NB4 (cell line): ENCODE data around the gene POLR2L.

Experiments
- MAX ChIP-seq: IDR thresholded peaks from 2 replicates; pipeline ENCODE4 v1.6.1; 2011; ENCODE audit warnings: low read depth, low read length
- TF ChIP-seq, protein P1 (sequence below): IDR thresholded peaks from one replicate; pipeline ENCODE4 v1.5.1; 2012; ENCODE audit warnings: low read depth, low read length

GRCh38 chr11:831118-831864 is 11.0 kb downstream of the POLR2L start:
- TF ChIP-seq, protein P1, sequence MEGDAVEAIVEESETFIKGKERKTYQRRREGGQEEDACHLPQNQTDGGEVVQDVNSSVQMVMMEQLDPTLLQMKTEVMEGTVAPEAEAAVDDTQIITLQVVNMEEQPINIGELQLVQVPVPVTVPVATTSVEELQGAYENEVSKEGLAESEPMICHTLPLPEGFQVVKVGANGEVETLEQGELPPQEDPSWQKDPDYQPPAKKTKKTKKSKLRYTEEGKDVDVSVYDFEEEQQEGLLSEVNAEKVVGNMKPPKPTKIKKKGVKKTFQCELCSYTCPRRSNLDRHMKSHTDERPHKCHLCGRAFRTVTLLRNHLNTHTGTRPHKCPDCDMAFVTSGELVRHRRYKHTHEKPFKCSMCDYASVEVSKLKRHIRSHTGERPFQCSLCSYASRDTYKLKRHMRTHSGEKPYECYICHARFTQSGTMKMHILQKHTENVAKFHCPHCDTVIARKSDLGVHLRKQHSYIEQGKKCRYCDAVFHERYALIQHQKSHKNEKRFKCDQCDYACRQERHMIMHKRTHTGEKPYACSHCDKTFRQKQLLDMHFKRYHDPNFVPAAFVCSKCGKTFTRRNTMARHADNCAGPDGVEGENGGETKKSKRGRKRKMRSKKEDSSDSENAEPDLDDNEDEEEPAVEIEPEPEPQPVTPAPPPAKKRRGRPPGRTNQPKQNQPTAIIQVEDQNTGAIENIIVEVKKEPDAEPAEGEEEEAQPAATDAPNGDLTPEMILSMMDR: no peak
- no peak for TF ChIP-seq MAX
